HepG2 (cell line): ENCODE data around the gene FN1. TPM values are rescaled to one million over a fixed set of nuclear protein-coding genes. Genes with fewer than 3 reads are reported as not detected.
A peak's percentile ranks its signal among the peaks of the same experiment; 100 is the strongest.

ENCODE experiments used
- ATRX ChIP-seq: sonication (generic); formaldehyde crosslinking; IDR thresholded peaks from 2 replicates; pipeline ENCODE4 v1.4.0; 2020; ENCODE audit warnings: missing genetic modification reagents, borderline replicate concordance
- BCL6 ChIP-seq: IDR thresholded peaks from 2 replicates; pipeline ENCODE4 v1.6.1; 2016; ENCODE audit warnings: missing genetic modification reagents, missing compliant biosample characterization
- FOXP4 ChIP-seq: sonication (generic); formaldehyde crosslinking; IDR thresholded peaks from 2 replicates; pipeline ENCODE4 v1.4.0; 2020; ENCODE audit warnings: missing genetic modification reagents
- HDAC1 ChIP-seq: sonication (generic); formaldehyde crosslinking; IDR thresholded peaks from 2 replicates; pipeline ENCODE4 v1.5.1; 2020; ENCODE audit warnings: mild to moderate bottlenecking, missing genetic modification reagents
- KAT8 ChIP-seq: IDR thresholded peaks from 2 replicates; pipeline ENCODE4 v1.6.1; 2016; ENCODE audit warnings: missing genetic modification reagents, missing compliant biosample characterization
- RBM39 ChIP-seq: fragments of 200-400 bp; formaldehyde crosslinking; IDR thresholded peaks from one replicate; pipeline ENCODE4 v1.6.1; 2018; ENCODE audit warnings: antibody characterized with exemption, mild to moderate bottlenecking, low read depth, low read length; ENCODE audit not compliant: poor library complexity, severe bottlenecking
- RFXANK ChIP-seq: IDR thresholded peaks from 2 replicates; pipeline ENCODE4 v1.6.1; 2016
- SP1 ChIP-seq, 2 experiments: fragments of 450-650 bp in 1 of 2; sonication (generic) in 1 of 2; formaldehyde crosslinking in 1 of 2; IDR thresholded peaks; 2 replicates each; pipeline versions ENCODE4 v1.4.0 to v1.6.1; 2016 to 2020; ENCODE audit warnings: missing genetic modification reagents in 1 of 2
- TAF15 ChIP-seq: fragments of 200-400 bp; formaldehyde crosslinking; IDR thresholded peaks from one replicate; pipeline ENCODE4 v1.6.1; 2018; ENCODE audit warnings: mild to moderate bottlenecking, low read depth, low read length; ENCODE audit not compliant: poor library complexity, severe bottlenecking
- TRIM24 ChIP-seq: sonication (generic); formaldehyde crosslinking; IDR thresholded peaks from 2 replicates; pipeline ENCODE4 v1.8.0; 2022; ENCODE audit warnings: mild to moderate bottlenecking, missing genetic modification reagents
- ZFY ChIP-seq: sonication (generic); formaldehyde crosslinking; IDR thresholded peaks from 2 replicates; pipeline ENCODE4 v1.4.0; 2020; ENCODE audit warnings: missing genetic modification reagents
- ZKSCAN8 ChIP-seq: IDR thresholded peaks from 2 replicates; pipeline ENCODE4 v1.6.1; 2016; ENCODE audit warnings: borderline replicate concordance, missing genetic modification reagents, missing compliant biosample characterization
- ZNF101 ChIP-seq: sonication (generic); formaldehyde crosslinking; IDR thresholded peaks from 2 replicates; pipeline ENCODE4 v1.4.0; 2020; ENCODE audit warnings: mild to moderate bottlenecking, low read depth, missing genetic modification reagents, borderline replicate concordance
- ZNF230 ChIP-seq: sonication (generic); formaldehyde crosslinking; IDR thresholded peaks from 2 replicates; pipeline ENCODE4 v1.4.0; 2020; ENCODE audit warnings: mild to moderate bottlenecking, missing genetic modification reagents
- ZNF597 ChIP-seq: sonication (generic); formaldehyde crosslinking; IDR thresholded peaks from 2 replicates; pipeline ENCODE4 v1.5.0; 2020; ENCODE audit warnings: missing genetic modification reagents
- ZNF639 ChIP-seq: conservative IDR thresholded peaks from 2 replicates; pipeline ENCODE4 v1.6.1; 2018; ENCODE audit warnings: missing genetic modification reagents
- ZSCAN12 ChIP-seq: sonication (generic); formaldehyde crosslinking; IDR thresholded peaks from 2 replicates; pipeline ENCODE4 v1.9.0; 2021; ENCODE audit warnings: mild to moderate bottlenecking, missing genetic modification reagents
- ZSCAN20 ChIP-seq: sonication (generic); formaldehyde crosslinking; IDR thresholded peaks from 2 replicates; pipeline ENCODE4 v1.4.0; 2020; ENCODE audit warnings: missing genetic modification reagents, mild to moderate bottlenecking, borderline replicate concordance
- polyA plus RNA-seq, 8 experiments: library from polyadenylated mRNA; depleted of rRNA in 3 of 8; stranded (reverse) in 7 of 8; unstranded in 1 of 8; fragments of >200 nt; fragmentation: Illumina TruSeq in 4 of 8; extraction: Trizol in 4 of 8; gene quantifications; 2 replicates each; pipeline versions ENCODE4 v1.2.1 to v1.2.3, GENCODE V29; 2011 to 2016; ENCODE audit warnings: low read depth in 4 of 8, missing spikeins in 1 of 8, mixed read lengths in 1 of 8; ENCODE audit not compliant: insufficient read depth in 1 of 8
- total RNA-seq, 5 experiments: library from RNA; depleted of rRNA; stranded (reverse); fragments of >200 nt; fragmentation: Illumina TruSeq; extraction: Trizol; gene quantifications; 2 replicates each; pipeline ENCODE4 v1.2.3, GENCODE V29; 2016; ENCODE audit warnings: low read depth in 1 of 5
- TF ChIP-seq, protein P1 (sequence below): sonication (generic); formaldehyde crosslinking; IDR thresholded peaks from 2 replicates; pipeline ENCODE4 v1.8.0; 2022; ENCODE audit warnings: missing genetic modification reagents, mild to moderate bottlenecking, borderline replicate concordance

FN1 gene
- total and polyA plus RNA-seq, 2 of the 13 experiments (the other 11 are each of a cell fraction or from before 2014, with no cell fraction given): 1,847 to 6,471 TPM

DNA sequence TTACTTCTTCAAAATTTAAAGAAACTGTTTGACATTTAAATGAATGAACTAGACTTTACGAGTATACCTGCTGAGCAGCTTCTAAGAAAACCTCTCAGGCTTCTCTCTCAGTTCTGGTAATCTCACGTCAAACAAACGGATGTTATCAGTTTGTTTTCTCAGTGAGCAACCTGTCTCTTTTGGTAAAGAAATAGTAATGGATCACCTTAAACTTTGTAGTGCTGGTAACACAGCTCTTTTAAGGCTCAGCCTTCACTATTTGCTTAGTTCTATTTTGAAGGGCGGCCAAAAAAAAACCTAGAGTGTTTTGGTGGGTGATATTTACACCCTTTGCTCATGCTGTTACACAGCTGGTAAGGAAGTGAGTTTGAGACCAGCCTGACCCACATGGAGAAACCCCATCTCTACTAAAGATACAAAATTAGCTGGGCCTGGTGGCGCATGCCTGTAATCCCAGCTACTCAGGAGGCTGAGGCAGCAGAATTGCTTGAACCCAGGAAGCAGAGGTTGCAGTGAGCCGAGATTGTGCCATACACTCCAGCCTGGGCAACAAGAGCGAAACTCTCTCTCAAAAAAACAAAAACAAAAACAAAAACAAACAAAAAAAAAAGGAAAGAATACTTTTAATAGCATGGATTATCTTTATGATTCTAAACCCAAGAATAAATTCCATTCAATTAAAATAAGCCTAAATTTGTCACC, 15.9 kb downstream of the FN1 start (continued):
- TF ChIP-seq ZSCAN20 (0 out of 2 replicates have a peak, but pooled peaks have one; percentile 18), SP1 (IDR thresholded peaks at IDR 0.05) (no peak), SP1 (CRISPR knock-in tag; IDR thresholded peaks at IDR 0.05) (no peak), HDAC1 (CRISPR knock-in tag) (0 out of 2 replicates have a peak, but pooled peaks have one; percentile 16), BCL6 (CRISPR knock-in tag) (peak; percentile 93), ZNF101 (CRISPR knock-in tag) (no peak), ZNF639 (CRISPR knock-in tag) (no peak; the same call in 1 of the 2 replicates), ZFY (CRISPR knock-in tag) (peak; percentile 20; the same call in 1 of the 2 replicates), RBM39 (no peak), ZKSCAN8 (CRISPR knock-in tag) (0 out of 2 replicates have a peak, but pooled peaks have one; percentile 60), RFXANK (no peak), ZNF230 (0 out of 2 replicates have a peak, but pooled peaks have one; percentile 6), KAT8 (CRISPR knock-in tag) (peak; percentile 36; the same call in 1 of the 2 replicates), ZSCAN12 (no peak), TAF15 (no peak), ZNF597 (CRISPR knock-in tag) (no peak), FOXP4 (CRISPR knock-in tag) (peak; percentile 89), ATRX (CRISPR knock-in tag) (no peak), TRIM24 (no peak)
- TF ChIP-seq, protein P1, sequence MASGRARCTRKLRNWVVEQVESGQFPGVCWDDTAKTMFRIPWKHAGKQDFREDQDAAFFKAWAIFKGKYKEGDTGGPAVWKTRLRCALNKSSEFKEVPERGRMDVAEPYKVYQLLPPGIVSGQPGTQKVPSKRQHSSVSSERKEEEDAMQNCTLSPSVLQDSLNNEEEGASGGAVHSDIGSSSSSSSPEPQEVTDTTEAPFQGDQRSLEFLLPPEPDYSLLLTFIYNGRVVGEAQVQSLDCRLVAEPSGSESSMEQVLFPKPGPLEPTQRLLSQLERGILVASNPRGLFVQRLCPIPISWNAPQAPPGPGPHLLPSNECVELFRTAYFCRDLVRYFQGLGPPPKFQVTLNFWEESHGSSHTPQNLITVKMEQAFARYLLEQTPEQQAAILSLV (CRISPR knock-in tag): no peak
